H1 (cell line): ENCODE measurements around the gene SWT1. TPM values are rescaled to one million over a fixed set of nuclear protein-coding genes. Genes with fewer than 3 reads are reported as not detected.
A peak's percentile ranks its signal among the peaks of the same experiment; 100 is the strongest.

Experiments used
- CTCF ChIA-PET: fragments of 300-600 bp; sonication (Branson Sonifier 250); formaldehyde crosslinking; loops from one replicate; lab custom pipeline; 2021; ENCODE audit not compliant: partially characterized antibody; lab: Charles Lee
- POLR2A ChIA-PET: fragments of 300-600 bp; sonication (Branson Sonifier 250); formaldehyde crosslinking; loops from one replicate; lab custom pipeline; 2021; ENCODE audit warnings: inconsistent platforms; ENCODE audit not compliant: partially characterized antibody; lab: Charles Lee
- DNase-seq, 2 experiments: peaks; one replicate each; pipeline versions ENCODE4 v3.0.0 to v3.0.0-alpha.2; 2010 to 2022; ENCODE audit warnings: low spot score in 2 of 2, low read depth in 1 of 2, mixed read lengths in 1 of 2
- FAIRE-seq: peaks from 2 replicates; lab custom pipeline; 2011; peaks lifted over from hg19 to GRCh38; lab: Jason Lieb, UNC
- H2AFZ ChIP-seq: 2 replicates; pipeline ENCODE4 v1.8.1; 2012; ENCODE audit warnings: low read length, inconsistent platforms
- H2AK5ac ChIP-seq: 2 replicates; pipeline ENCODE4 v1.6.1; 2013; ENCODE audit warnings: low read depth, low read length
- H2BK120ac ChIP-seq: replicated peaks from 2 replicates; pipeline ENCODE3; 2013; ENCODE audit warnings: low read depth, low read length, inconsistent platforms
- H2BK12ac ChIP-seq: 2 replicates; pipeline ENCODE4 v1.6.1; 2013; ENCODE audit warnings: low read depth, low read length
- H2BK15ac ChIP-seq: 2 replicates; pipeline ENCODE4 v1.6.1; 2013; ENCODE audit warnings: low read length
- H2BK20ac ChIP-seq: 2 replicates; pipeline ENCODE4 v1.6.1; 2013; ENCODE audit warnings: low read length
- H2BK5ac ChIP-seq: 2 replicates; pipeline ENCODE4 v1.6.1; 2013; ENCODE audit warnings: low read depth, low read length
- H3K14ac ChIP-seq: 2 replicates; pipeline ENCODE4 v1.6.1; 2013; ENCODE audit warnings: inconsistent platforms; ENCODE audit not compliant: insufficient read length
- H3K18ac ChIP-seq: 2 replicates; pipeline ENCODE4 v1.6.1; 2013; ENCODE audit warnings: low read length; ENCODE audit errors: extremely low read depth
- H3K23ac ChIP-seq: 2 replicates; pipeline ENCODE4 v1.6.1; 2013; ENCODE audit warnings: inconsistent platforms; ENCODE audit not compliant: insufficient read length
- H3K23me2 ChIP-seq: 2 replicates; pipeline ENCODE4 v1.6.1; 2013; ENCODE audit warnings: low read depth, low read length
- H3K27ac ChIP-seq: 2 replicates; pipeline ENCODE4 v1.6.1; 2011; ENCODE audit warnings: low read depth, low read length, inconsistent platforms
- H3K27me3 ChIP-seq, 4 experiments: replicated peaks in 1 of 4; 1 replicate in 1 of 4; 2 replicates in 3 of 4; pipeline versions ENCODE4 v1.6.1 to v1.8.1; 2011 to 2013; ENCODE audit warnings: low read length in 3 of 4, mild to moderate bottlenecking in 3 of 4, inconsistent platforms in 2 of 4, mixed read lengths in 2 of 4, moderate library complexity in 1 of 4; ENCODE audit not compliant: control insufficient read depth in 3 of 4, insufficient read depth in 3 of 4; ENCODE audit errors: extremely low read depth in 1 of 4
- H3K36me3 ChIP-seq, 4 experiments: 2 replicates each; pipeline versions ENCODE4 v1.6.1 to v1.8.1; 2011 to 2013; ENCODE audit warnings: mild to moderate bottlenecking in 4 of 4, low read length in 3 of 4, moderate library complexity in 2 of 4, control low read depth in 1 of 4, inconsistent platforms in 1 of 4; ENCODE audit not compliant: insufficient read depth in 4 of 4, control insufficient read depth in 2 of 4
- H3K4ac ChIP-seq: replicated peaks from 2 replicates; pipeline ENCODE3; 2013; ENCODE audit warnings: low read length, low read depth, mixed read lengths, inconsistent platforms; ENCODE audit not compliant: insufficient read length
- H3K4me1 ChIP-seq, 4 experiments: replicated peaks in 1 of 4; 1 replicate in 1 of 4; 2 replicates in 3 of 4; pipeline versions ENCODE4 v1.6.1 to v1.8.1; 2011 to 2013; ENCODE audit warnings: low read length in 3 of 4, inconsistent platforms in 2 of 4, mixed read lengths in 1 of 4; ENCODE audit not compliant: insufficient read depth in 4 of 4, control insufficient read depth in 3 of 4
- H3K4me2 ChIP-seq, 2 experiments: 2 replicates each; pipeline versions ENCODE4 v1.6.1 to v1.8.1; 2011 to 2013; ENCODE audit warnings: low read depth in 2 of 2, low read length in 2 of 2, control low read depth in 1 of 2, inconsistent platforms in 1 of 2, mild to moderate bottlenecking in 1 of 2; ENCODE audit not compliant: insufficient read depth in 1 of 2
- H3K4me3 ChIP-seq, 4 experiments: fragments of 200-600, 300-600 bp in 1 of 4; sonication (generic), shearing (Covaris generic), sonication (Bioruptor Twin) in 1 of 4; 2 replicates each; pipeline versions ENCODE4 v1.5.1 to v1.8.1; 2011 to 2016; ENCODE audit warnings: low read length in 4 of 4, low read depth in 3 of 4, control low read depth in 2 of 4, inconsistent platforms in 2 of 4, mild to moderate bottlenecking in 2 of 4, mixed read lengths in 1 of 4, moderate library complexity in 1 of 4; ENCODE audit not compliant: insufficient read depth in 2 of 4; ENCODE audit errors: extremely low read depth in 1 of 4
- H3K56ac ChIP-seq: replicated peaks from 2 replicates; pipeline ENCODE3; 2013; ENCODE audit warnings: low read depth, mild to moderate bottlenecking, mixed read lengths, low read length, inconsistent platforms; ENCODE audit not compliant: insufficient read length
- H3K79me1 ChIP-seq: 2 replicates; pipeline ENCODE4 v1.6.1; 2013; ENCODE audit warnings: low read depth, low read length, control low read depth
- H3K79me2 ChIP-seq, 2 experiments: 2 replicates each; pipeline versions ENCODE4 v1.6.1 to v1.8.1; 2012 to 2013; ENCODE audit warnings: low read length in 2 of 2, mild to moderate bottlenecking in 2 of 2, inconsistent platforms in 1 of 2; ENCODE audit not compliant: insufficient read depth in 2 of 2, control insufficient read depth in 1 of 2
- H3K9ac ChIP-seq, 4 experiments: replicated peaks in 1 of 4; 1 replicate in 1 of 4; 2 replicates in 3 of 4; pipeline versions ENCODE4 v1.6.1 to v1.8.1; 2011 to 2013; ENCODE audit warnings: low read depth in 3 of 4, low read length in 3 of 4, control low read depth in 2 of 4, mild to moderate bottlenecking in 2 of 4, moderate library complexity in 2 of 4, inconsistent platforms in 1 of 4; ENCODE audit errors: extremely low read depth in 1 of 4
- H3K9me3 ChIP-seq, 2 experiments: 2 replicates each; pipeline versions ENCODE4 v1.6.1 to v1.8.1; 2012 to 2013; ENCODE audit warnings: mild to moderate bottlenecking in 2 of 2, moderate library complexity in 2 of 2, control low read depth in 1 of 2, inconsistent platforms in 1 of 2, low read depth in 1 of 2, low read length in 1 of 2, mixed read lengths in 1 of 2; ENCODE audit not compliant: insufficient read depth in 2 of 2
- H4K20me1 ChIP-seq, 2 experiments: replicated peaks in 1 of 2; 2 replicates each; pipeline versions ENCODE3 to v1.8.1; 2011 to 2013; ENCODE audit warnings: inconsistent platforms in 2 of 2, low read length in 2 of 2, mild to moderate bottlenecking in 1 of 2; ENCODE audit not compliant: insufficient read depth in 2 of 2, control insufficient read depth in 1 of 2
- H4K5ac ChIP-seq: 2 replicates; pipeline ENCODE4 v1.6.1; 2013; ENCODE audit warnings: low read length, low read depth, mixed read lengths, inconsistent platforms; ENCODE audit not compliant: insufficient read length
- H4K8ac ChIP-seq: 2 replicates; pipeline ENCODE4 v1.8.0; 2013; ENCODE audit warnings: mild to moderate bottlenecking, moderate library complexity, low read length, inconsistent platforms; ENCODE audit not compliant: insufficient read depth; ENCODE audit errors: extremely low read depth
- H4K91ac ChIP-seq: replicated peaks from 2 replicates; pipeline ENCODE3; 2013; ENCODE audit warnings: low read length, mixed read lengths, inconsistent platforms; ENCODE audit not compliant: insufficient read length
- JUND ChIP-seq: IDR thresholded peaks from 2 replicates; pipeline ENCODE4 v1.6.1; 2011; ENCODE audit warnings: mild to moderate bottlenecking, improper control_type of control experiment, low read length
- POLR2AphosphoS5 ChIP-seq: IDR thresholded peaks from 2 replicates; pipeline ENCODE4 v1.6.1; 2011; ENCODE audit warnings: low read depth, low read length
- WGBS, 2 experiments: shearing (Covaris generic) in 1 of 2; methylation state at CpG; one replicate each; pipeline versions ENCODE4 v1.1.6 to v1.1.7; 2013 to 2015; ENCODE audit warnings: low lambda C conversion rate in 2 of 2, mixed read lengths in 2 of 2, inconsistent platforms in 1 of 2, low coverage in 1 of 2, missing lambda C conversion rate in 1 of 2; ENCODE audit not compliant: insufficient replicate concordance in 2 of 2, insufficient coverage in 1 of 2, insufficient read length in 1 of 2; ENCODE audit errors: extremely low coverage in 1 of 2, missing lambda C conversion rate in 1 of 2; 5-methylcytosine and 5-hydroxymethylcytosine counted together
- polyA plus RNA-seq, 7 experiments: library from polyadenylated mRNA; depleted of rRNA in 3 of 7; stranded (reverse) in 5 of 7; unstranded in 2 of 7; fragments of >200 nt in 5 of 7; fragments of 200-250 nt in 2 of 7; gene quantifications; 1 replicate in 5 of 7; 2 replicates in 1 of 7; 4 replicates in 1 of 7; pipeline versions ENCODE4 v1.2.1 to v1.2.3, GENCODE V29; 2011 to 2013; ENCODE audit warnings: missing spikeins in 2 of 7, mixed read lengths in 2 of 7
- total RNA-seq: library from RNA; stranded (reverse); fragmentation: NEBNext Ultra II Directional; extraction: Animal tissue kit (Norgen Biotek cat#: 25700); gene quantifications from 2 replicates; pipeline ENCODE4 v1.2.1, GENCODE V29; 2021

The SWT1 gene
- total and polyA plus RNA-seq, 2 of the 8 experiments (the other 6 are each of a cell fraction or from before 2014, with no cell fraction given): 1.4 to 6.2 TPM

GRCh38 chr1:185305419-185305818, 148.5 kb downstream of the SWT1 start:
- no peak for TF ChIP-seq JUND
- peak; percentile 43; the same call in 1 of the 2 replicates for TF ChIP-seq POLR2AphosphoS5
- POLR2A ChIA-PET: interaction anchor here (2.9 kb wide), 1 partner anchor 13 kb away, joined by 13 read pairs; no protein-coding TSS in a partner anchor
- H3K4me1 ChIP-seq: no peaks in the 10 kb centered on the region
- no peak overlapping the region for H3K9ac ChIP-seq
- no peak overlapping the region for H3K56ac ChIP-seq
- H2BK12ac ChIP-seq: no peak overlapping the region
- H3K27me3 ChIP-seq: no peaks in the 10 kb centered on the region
- peaks cover 0 to 25% of the 10 kb centered on the region in 2 experiments; a peak in 3 of 4 replicates for H3K79me2 ChIP-seq
- no peak overlapping the region for H3K23ac ChIP-seq
- H3K4me2 ChIP-seq: no peak overlapping the region
- H4K8ac ChIP-seq: no peak overlapping the region; the same call in 1 of the 2 replicates
- no peak overlapping the region for H2BK20ac ChIP-seq
- H3K79me1 ChIP-seq: no peaks in the 10 kb centered on the region
- no peak overlapping the region for H2AK5ac ChIP-seq
- no peak overlapping the region for H2BK15ac ChIP-seq
- H3K4me3 ChIP-seq: no peak overlapping the region
- no peaks in the 10 kb centered on the region for H3K9me3 ChIP-seq
- CTCF ChIA-PET: interaction anchor here (0.7 to 1.5 kb wide), 4 partner anchors 10 to 365 kb away, joined by 3 to 5 read pairs (median 4); no protein-coding TSS in a partner anchor
- H3K4ac ChIP-seq: no peak overlapping the region
- FAIRE-seq: no peak
- no peak overlapping the region for H2BK120ac ChIP-seq
- no peak overlapping the region for H3K18ac ChIP-seq
- peaks cover 4% of the 10 kb centered on the region in 2 experiments for H4K20me1 ChIP-seq
- H2BK5ac ChIP-seq: no peak overlapping the region
- no peak overlapping the region for H4K5ac ChIP-seq
- H2AFZ ChIP-seq: no peak overlapping the region
- no peaks in the 10 kb centered on the region for H3K23me2 ChIP-seq
- H4K91ac ChIP-seq: no peak overlapping the region
- WGBS, 2 experiments: 90% methylated on average over 3 of the region's 3 CpGs; no CpG with 5 or more reads in 1 of the 2 experiments
- no peak overlapping the region for H3K27ac ChIP-seq
- DNase-seq: no peak
- H3K14ac ChIP-seq: no peak overlapping the region
- peaks cover 30 to 100% (median 72%) of the 10 kb centered on the region in 4 experiments for H3K36me3 ChIP-seq
